Lower lobe of right lung (tissue), 2 donors: ENCODE data around the gene HOXD8. TPM values are rescaled to one million over a fixed set of nuclear protein-coding genes. Genes with fewer than 3 reads are reported as not detected.

Experiments
- ATAC-seq, 2 donors: fragments of 200-7000 bp; cut with Tn5 transposase; one replicate each; pipeline ENCODE4 v1.9.1; 2020 to 2022; ENCODE audit warnings: mild to moderate bottlenecking in 2 of 2, moderate library complexity in 2 of 2
- DNase-seq: peaks from one replicate; pipeline ENCODE4 v3.0.0-alpha.2; 2020
- H3K27ac ChIP-seq: fragments of 200-600 bp; one replicate; pipeline ENCODE4 v1.8.0; 2022
- H3K27me3 ChIP-seq: fragments of 200-600 bp; one replicate; pipeline ENCODE4 v1.8.0; 2022; ENCODE audit warnings: low read depth
- H3K36me3 ChIP-seq: fragments of 200-600 bp; one replicate; pipeline ENCODE4 v1.8.0; 2022; ENCODE audit warnings: mild to moderate bottlenecking
- H3K4me1 ChIP-seq: fragments of 200-600 bp; one replicate; pipeline ENCODE4 v1.8.0; 2022
- H3K4me3 ChIP-seq: fragments of 200-600 bp; one replicate; pipeline ENCODE4 v1.8.0; 2022; ENCODE audit warnings: mild to moderate bottlenecking
- H3K9me3 ChIP-seq: fragments of 200-600 bp; one replicate; pipeline ENCODE4 v1.8.0; 2022
- CTCF ChIP-seq: fragments of 200-600 bp; IDR thresholded peaks from one replicate; pipeline ENCODE4 v1.8.0; 2022; ENCODE audit warnings: antibody characterized with exemption, mild to moderate bottlenecking
- intact Hi-C: fragments of 100-400 bp; cut with DNase I; formaldehyde crosslinking; loops from one replicate; pipeline ENCODE4 v1.11.0; 2022
- total RNA-seq: library from RNA; stranded (reverse); fragmentation: NEBNext Ultra II Directional; extraction: Animal tissue kit (Norgen Biotek cat#: 25700); gene quantifications from one replicate; pipeline ENCODE4 v1.2.1, GENCODE V29; 2021
- donor health status: DM: no; HTN: yes; CAD: no; lungs with severe emphysema.

HOXD8 gene
- total RNA-seq, 1 donor from 2014 or later, result 2.3 TPM

GRCh38 chr2:176129813-176130146 is 275 bp downstream of the HOXD8 start:
- no peaks in the 10 kb centered on the region for H3K36me3 ChIP-seq
- no peaks in the 10 kb centered on the region for H3K9me3 ChIP-seq
- H3K4me3 ChIP-seq, result peak overlapping the region; percentile 21
- peaks cover 24% of the 10 kb centered on the region for H3K4me1 ChIP-seq
- H3K27me3 ChIP-seq, result peaks cover 96% of the 10 kb centered on the region
- no peak for DNase-seq
- no peak overlapping the region for H3K27ac ChIP-seq
- TF ChIP-seq CTCF, result no peak
- intact Hi-C loops, result loop anchor here (5.0 to 10.0 kb wide), 3 partner anchors 425 to 523 kb away; no protein-coding TSS in a partner anchor
- peak in 1 of 2 donors; percentile 29 for ATAC-seq

GRCh38 chr2:176130147-176130956 is 847 bp downstream of the HOXD8 start:
- ATAC-seq (peak; percentile 32 to 50), DNase-seq (no peak)
- intact Hi-C loops, result loop anchor here (10.0 kb wide), 1 partner anchor 424 kb away; no protein-coding TSS in a partner anchor
- H3K4me1 ChIP-seq, result peaks cover 24% of the 10 kb centered on the region
- no peak for TF ChIP-seq CTCF
- no peak overlapping the region for H3K27ac ChIP-seq
- H3K27me3 ChIP-seq, result peaks cover 96% of the 10 kb centered on the region
- peak overlapping the region; percentile 38 for H3K4me3 ChIP-seq
- H3K36me3 ChIP-seq, result no peaks in the 10 kb centered on the region
- H3K9me3 ChIP-seq, result no peaks in the 10 kb centered on the region

DNA sequence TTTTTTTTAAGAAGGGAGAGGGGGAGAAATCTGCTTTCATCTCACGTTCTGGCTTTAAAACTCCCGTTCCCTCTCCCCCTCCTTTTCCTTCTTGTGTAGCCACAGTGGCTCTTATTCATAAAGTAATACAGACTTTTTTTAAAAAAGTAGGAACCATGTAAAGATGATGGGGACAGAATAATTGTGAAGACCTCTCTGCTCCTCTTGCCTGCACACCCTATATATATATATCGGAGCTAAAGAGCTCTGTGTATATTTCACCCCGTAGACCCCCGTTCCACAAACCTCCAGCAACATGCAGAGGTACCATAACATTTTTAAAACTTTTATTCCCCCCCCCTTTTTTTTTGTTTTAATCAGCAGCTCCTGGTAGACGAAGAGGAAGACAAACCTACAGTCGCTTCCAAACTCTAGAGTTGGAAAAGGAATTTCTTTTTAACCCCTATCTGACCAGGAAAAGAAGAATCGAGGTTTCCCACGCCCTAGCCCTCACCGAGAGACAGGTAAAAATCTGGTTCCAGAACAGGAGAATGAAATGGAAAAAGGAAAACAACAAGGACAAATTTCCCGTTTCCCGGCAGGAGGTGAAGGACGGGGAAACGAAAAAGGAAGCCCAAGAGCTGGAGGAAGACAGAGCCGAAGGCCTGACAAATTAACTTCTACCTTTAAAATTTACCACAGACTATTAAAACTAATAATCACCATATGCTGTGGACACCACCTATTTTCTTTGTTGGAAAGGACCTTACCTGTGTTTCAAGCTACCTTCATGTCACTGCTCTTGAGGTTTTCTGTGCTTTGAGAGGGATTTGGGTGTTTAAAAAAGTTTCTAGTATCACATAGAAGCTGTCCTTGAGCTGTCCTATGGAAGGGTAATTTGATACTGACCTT is 1.7 kb downstream of the HOXD8 start:
- DNase-seq (no peak), ATAC-seq (no peak)
- Histone ChIP-seq H3K4me3 (peak overlapping the region; percentile 6), H3K9me3 (no peaks in the 10 kb centered on the region), H3K4me1 (peaks cover 26% of the 10 kb centered on the region), H3K27ac (no peak overlapping the region), H3K27me3 (peaks cover 95% of the 10 kb centered on the region), H3K36me3 (no peaks in the 10 kb centered on the region)
- intact Hi-C loops, result loop anchor here (10.0 kb wide), 1 partner anchor 424 kb away; no protein-coding TSS in a partner anchor
- no peak for TF ChIP-seq CTCF

DNA sequence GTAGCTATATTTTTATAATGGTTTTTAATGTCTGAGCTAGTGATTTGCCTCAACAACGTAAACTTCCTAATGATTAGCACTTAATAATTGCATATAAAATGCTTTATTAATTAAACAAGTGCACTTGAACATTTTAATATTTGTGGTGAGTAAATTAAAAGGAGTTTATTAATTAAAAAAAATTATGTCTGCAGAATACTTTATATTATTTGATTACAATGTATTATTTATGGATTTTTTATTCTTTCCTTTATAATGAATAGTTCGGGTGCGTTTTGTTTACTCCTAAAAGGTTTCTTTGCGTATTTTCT is 2.3 kb downstream of the HOXD8 start:
- DNase-seq (no peak), ATAC-seq (no peak)
- no peaks in the 10 kb centered on the region for H3K9me3 ChIP-seq
- peaks cover 95% of the 10 kb centered on the region for H3K27me3 ChIP-seq
- no peak for TF ChIP-seq CTCF
- peak overlapping the region; percentile 29 for H3K4me3 ChIP-seq
- no peak overlapping the region for H3K27ac ChIP-seq
- H3K36me3 ChIP-seq, result no peaks in the 10 kb centered on the region
- intact Hi-C loops, result loop anchor here (10.0 kb wide), 1 partner anchor 423 kb away; no protein-coding TSS in a partner anchor
- H3K4me1 ChIP-seq, result peaks cover 32% of the 10 kb centered on the region
